ENCODE results near the gene CORO6.

- TF ChIP-seq CTCF (IDR thresholded peaks at IDR 0.05; ENCODE audit: low read length) (no peak), EZH2 (IDR thresholded peaks at IDR 0.05; ENCODE audit: borderline replicate concordance, low read length) (no peak)
Observed at GRCh38 chr17:29659155-29659554, 36.4 kb upstream of the CORO6 start.

Measured in OCI-LY1 (cell line).